MCF 10A (cell line): ENCODE results near the gene CATSPERE. TPM values are rescaled to one million over a fixed set of nuclear protein-coding genes. Genes with fewer than 3 reads are reported as not detected.

ENCODE experiments used
- BruUV-seq: library from RNA; stranded (reverse); fragments of 400-500 nt; replicated peaks from 2 replicates; lab custom pipeline; 2021; lab: Mats Ljungman, UMichigan
- CTCF ChIA-PET: fragments of 300-600 bp; sonication (Branson Sonifier 250); formaldehyde crosslinking; extraction: SDS; loops from one replicate; lab custom pipeline; 2021; ENCODE audit warnings: antibody characterized with exemption, inconsistent platforms; lab: Yijun Ruan, JAX
- POLR2A ChIA-PET: fragments of 300-600, 350-650 bp; sonication (Branson Sonifier 250); formaldehyde crosslinking; extraction: SDS; loops from one replicate; lab custom pipeline; 2020; ENCODE audit warnings: antibody characterized with exemption, inconsistent platforms; lab: Yijun Ruan, JAX
- DNase-seq: peaks from one replicate; pipeline ENCODE4 v3.0.0-alpha.2; 2018; ENCODE audit not compliant: unreplicated experiment
- H3K27ac Mint-ChIP-seq: one replicate; pipeline ENCODE4 v1.8.0; 2022; ENCODE audit warnings: mild to moderate bottlenecking, low read depth, mixed read lengths; ENCODE audit not compliant: unreplicated experiment
- H3K27me3 Mint-ChIP-seq: one replicate; pipeline ENCODE4 v1.8.0; 2022; ENCODE audit warnings: mixed read lengths; ENCODE audit not compliant: insufficient read depth, unreplicated experiment
- H3K36me3 Mint-ChIP-seq: one replicate; pipeline ENCODE4 v1.8.0; 2022; ENCODE audit warnings: mild to moderate bottlenecking, moderate library complexity, mixed read lengths; ENCODE audit not compliant: insufficient read depth, unreplicated experiment
- H3K4me1 Mint-ChIP-seq: one replicate; pipeline ENCODE4 v1.8.0; 2022; ENCODE audit warnings: mixed read lengths; ENCODE audit not compliant: insufficient read depth, unreplicated experiment
- H3K4me3 Mint-ChIP-seq: one replicate; pipeline ENCODE4 v1.8.0; 2022; ENCODE audit warnings: mild to moderate bottlenecking, moderate library complexity, mixed read lengths; ENCODE audit not compliant: unreplicated experiment
- H3K9me3 Mint-ChIP-seq: one replicate; pipeline ENCODE4 v1.8.0; 2022; ENCODE audit warnings: mixed read lengths; ENCODE audit not compliant: unreplicated experiment
- CTCF ChIP-seq: fragments of 200-600 bp; IDR thresholded peaks from one replicate; pipeline ENCODE4 v1.8.0; 2022; ENCODE audit warnings: antibody characterized with exemption, mild to moderate bottlenecking; ENCODE audit not compliant: unreplicated experiment
- intact Hi-C: fragments of 100-400 bp; cut with micrococcal nuclease; formaldehyde crosslinking; loops from 2 replicates; pipeline ENCODE4 v1.14.1; 2022
- total RNA-seq: library from RNA; stranded (reverse); gene quantifications from 2 replicates; pipeline ENCODE4 v1.2.3, GENCODE V29; 2022

The CATSPERE gene
- total RNA-seq, 1 experiment from 2014 or later: 2.1 TPM

- ChIA-PET CTCF (no interaction called here), POLR2A (no interaction called here)
- no peak overlapping the region for H3K27ac Mint-ChIP-seq
- no peaks in the 10 kb centered on the region for H3K36me3 Mint-ChIP-seq
- DNase-seq: no peak
- intact Hi-C loops: no loop called here
- H3K9me3 Mint-ChIP-seq: peaks cover 9% of the 10 kb centered on the region
- H3K27me3 Mint-ChIP-seq: no peaks in the 10 kb centered on the region
- no peak for TF ChIP-seq CTCF
- H3K4me1 Mint-ChIP-seq: no peaks in the 10 kb centered on the region
- no peak overlapping the region for H3K4me3 Mint-ChIP-seq
- BruUV-seq: no TSS peak
Observed at GRCh38 chr1:244633140-244633539, 172.1 kb downstream of the CATSPERE start.

- H3K4me3 Mint-ChIP-seq: no peak overlapping the region
- no TSS peak for BruUV-seq
- no peak overlapping the region for H3K27ac Mint-ChIP-seq
- POLR2A ChIA-PET: interaction anchor here (0.8 to 1.9 kb wide), 3 partner anchors 13 to 89 kb away, joined by 3 to 5 read pairs (median 5); no protein-coding TSS in a partner anchor
- no peaks in the 10 kb centered on the region for H3K4me1 Mint-ChIP-seq
- no peak for DNase-seq
- no peaks in the 10 kb centered on the region for H3K36me3 Mint-ChIP-seq
- no peak for TF ChIP-seq CTCF
- H3K9me3 Mint-ChIP-seq: peaks cover 9% of the 10 kb centered on the region
- H3K27me3 Mint-ChIP-seq: no peaks in the 10 kb centered on the region
- intact Hi-C loops: no loop called here
- CTCF ChIA-PET: interaction anchor here (0.6 to 2.6 kb wide), 14 partner anchors 9 to 690 kb away, joined by 3 to 10 read pairs (median 4); no protein-coding TSS in a partner anchor
Observed at GRCh38 chr1:244634546-244634945, 173.5 kb downstream of the CATSPERE start.

- no peak for DNase-seq
- Mint-ChIP-seq H3K27ac (no peak overlapping the region), H3K4me1 (no peaks in the 10 kb centered on the region), H3K9me3 (peaks cover 9% of the 10 kb centered on the region), H3K4me3 (no peak overlapping the region), H3K27me3 (peaks cover 2% of the 10 kb centered on the region), H3K36me3 (no peaks in the 10 kb centered on the region)
- ChIA-PET CTCF (interaction anchor here (2.6 to 2.8 kb wide), 2 partner anchors 161 to 165 kb away, joined by 9 to 10 read pairs; no protein-coding TSS in a partner anchor), POLR2A (no interaction called here)
- no TSS peak for BruUV-seq
- intact Hi-C loops: no loop called here
- TF ChIP-seq CTCF: no peak
Observed at GRCh38 chr1:244636488-244637259, 175.6 kb downstream of the CATSPERE start.

- POLR2A ChIA-PET: interaction anchor here (0.8 kb wide), 1 partner anchor 11 kb away, joined by 6 read pairs; no protein-coding TSS in a partner anchor
- no peak for DNase-seq
- CTCF ChIA-PET: interaction anchor here (0.5 to 4.1 kb wide), 7 partner anchors 9 to 162 kb away, joined by 3 to 18 read pairs (median 4); no protein-coding TSS in a partner anchor
- TF ChIP-seq CTCF: no peak
- Mint-ChIP-seq H3K4me1 (no peaks in the 10 kb centered on the region), H3K36me3 (no peaks in the 10 kb centered on the region), H3K27me3 (peaks cover 21% of the 10 kb centered on the region), H3K4me3 (no peak overlapping the region), H3K27ac (no peak overlapping the region), H3K9me3 (no peaks in the 10 kb centered on the region)
- no TSS peak for BruUV-seq
- intact Hi-C loops: no loop called here
Observed at GRCh38 chr1:244639561-244639960, 178.5 kb downstream of the CATSPERE start.
